HG03520 (cell line): ENCODE results near the gene SH3GL3.

Experiments used
- ATAC-seq: cut with Tn5 transposase; IDR thresholded peaks from one replicate; pipeline ENCODE4 v1.9.1; 2021; ENCODE audit warnings: mild to moderate bottlenecking, moderate library complexity; ENCODE audit not compliant: unreplicated experiment

The SH3GL3 gene

GRCh38 chr15:83462026-83462425, 14.9 kb downstream of the SH3GL3 start:
- ATAC-seq, result no peak

DNA sequence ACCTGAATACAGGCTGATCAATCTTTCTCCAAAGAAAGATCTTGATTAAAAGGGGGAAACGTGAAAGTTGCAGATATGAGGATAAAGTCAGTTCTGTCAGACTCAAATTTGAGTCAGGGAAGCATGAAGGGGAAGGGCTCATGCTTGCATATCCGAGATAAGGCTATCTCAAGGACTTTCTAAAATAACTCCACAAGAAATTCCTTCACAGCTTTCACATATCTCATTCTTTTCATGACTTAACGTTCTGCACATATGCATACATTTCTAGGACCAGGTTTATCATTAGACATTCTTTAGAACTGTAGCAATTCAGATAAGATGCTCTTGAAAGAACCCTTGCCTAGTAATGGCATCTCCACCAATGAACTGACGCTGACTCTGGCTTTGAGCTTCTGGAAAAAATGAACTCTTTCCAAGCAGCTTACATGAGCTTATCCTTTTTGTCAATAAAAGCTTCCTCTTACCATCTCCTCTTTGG, 15.9 kb downstream of the SH3GL3 start:
- no peak for ATAC-seq

DNA sequence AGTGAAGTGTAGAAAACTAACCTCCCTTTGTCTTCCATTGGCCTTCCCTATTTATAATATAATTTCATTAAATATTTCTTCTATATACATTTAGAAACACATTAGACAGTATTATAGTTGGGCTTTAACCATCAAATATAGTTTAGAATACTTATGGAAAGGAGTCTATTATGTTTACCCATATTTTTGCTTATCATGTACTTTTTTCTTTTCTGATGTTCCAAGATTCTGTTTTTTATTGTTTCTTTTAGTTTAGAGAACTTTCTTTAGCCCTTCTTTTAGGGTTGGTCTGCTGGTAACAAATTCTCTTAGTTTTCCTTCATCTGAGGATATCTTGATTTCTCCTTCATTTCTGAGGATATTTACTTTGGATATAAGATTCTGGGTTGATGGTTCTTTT, 23.7 kb downstream of the SH3GL3 start:
- ATAC-seq, result no peak

- no peak for ATAC-seq
Observed at GRCh38 chr15:83471307-83471866, 24.2 kb downstream of the SH3GL3 start.

- ATAC-seq, result no peak
Observed at GRCh38 chr15:83472151-83472550, 25.0 kb downstream of the SH3GL3 start.

- ATAC-seq, result no peak
Observed at GRCh38 chr15:83472797-83473196, 25.7 kb downstream of the SH3GL3 start.

- ATAC-seq, result no peak
Observed at GRCh38 chr15:83474578-83474977, 27.4 kb downstream of the SH3GL3 start.

DNA sequence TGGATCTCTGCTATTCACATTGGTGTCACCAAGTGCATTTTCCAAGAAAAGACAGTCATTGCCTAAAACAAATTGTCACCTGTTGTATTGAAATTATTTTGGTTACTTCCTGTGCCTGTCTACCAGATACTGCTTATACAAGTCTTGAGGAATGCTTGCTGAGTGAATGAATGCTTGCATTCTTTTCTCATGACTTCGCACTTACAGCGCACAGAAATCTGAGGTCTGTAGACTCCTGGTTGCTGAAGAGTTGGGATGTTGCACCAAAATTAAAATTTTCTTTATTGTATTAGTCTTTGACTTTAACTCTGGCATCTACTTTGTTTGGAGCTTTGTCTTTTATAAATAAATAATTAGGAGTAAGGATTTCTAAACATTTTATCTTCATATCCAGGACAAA, 28.4 kb downstream of the SH3GL3 start:
- no peak for ATAC-seq

GRCh38 chr15:83476066-83476465, 28.9 kb downstream of the SH3GL3 start:
- ATAC-seq, result no peak

- ATAC-seq, result no peak
Observed at GRCh38 chr15:83476708-83477107, 29.6 kb downstream of the SH3GL3 start.

GRCh38 chr15:83477172-83477807, 30.1 kb downstream of the SH3GL3 start:
- no peak for ATAC-seq

GRCh38 chr15:83477808-83478537, 30.8 kb downstream of the SH3GL3 start:
- ATAC-seq, result no peak

- ATAC-seq, result no peak
Observed at GRCh38 chr15:83483612-83484011, 36.5 kb downstream of the SH3GL3 start.

DNA sequence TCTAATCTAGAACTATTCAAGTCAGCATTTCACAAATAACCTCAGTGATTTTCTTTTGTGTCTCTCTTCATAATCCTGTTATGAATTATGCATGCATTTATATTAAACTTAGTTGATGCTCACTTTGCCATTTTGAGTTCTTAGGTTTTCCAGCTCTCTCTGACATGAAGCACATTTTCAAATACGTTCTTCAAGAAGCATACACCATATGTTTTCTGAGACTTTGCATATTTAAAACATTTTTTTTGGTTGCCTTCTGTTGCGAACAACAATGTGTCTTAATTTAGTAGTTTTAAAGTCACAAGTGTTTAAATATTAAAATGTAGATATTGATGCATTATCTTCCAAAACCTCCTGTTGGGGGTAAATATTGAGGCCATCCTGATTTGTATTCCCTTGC, 37.5 kb downstream of the SH3GL3 start:
- no peak for ATAC-seq

DNA sequence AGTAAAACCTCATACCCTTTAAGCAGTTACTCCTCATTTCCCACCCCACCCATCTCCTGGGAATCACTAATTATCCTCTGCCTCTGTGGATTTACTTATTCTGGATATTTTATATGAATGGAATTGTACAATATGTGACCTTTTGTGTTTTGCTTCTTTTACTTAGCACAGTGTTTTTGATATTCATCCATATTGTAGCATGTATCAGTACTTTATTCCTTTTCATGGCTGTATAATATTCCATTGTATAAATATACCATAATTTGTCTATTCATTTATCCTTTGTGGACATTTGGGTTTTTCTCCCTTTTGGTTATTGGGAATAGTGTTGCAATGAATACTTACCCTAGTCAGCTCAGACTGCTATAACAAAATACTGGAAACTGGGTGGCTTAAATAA, 39.2 kb downstream of the SH3GL3 start:
- ATAC-seq, result no peak

DNA sequence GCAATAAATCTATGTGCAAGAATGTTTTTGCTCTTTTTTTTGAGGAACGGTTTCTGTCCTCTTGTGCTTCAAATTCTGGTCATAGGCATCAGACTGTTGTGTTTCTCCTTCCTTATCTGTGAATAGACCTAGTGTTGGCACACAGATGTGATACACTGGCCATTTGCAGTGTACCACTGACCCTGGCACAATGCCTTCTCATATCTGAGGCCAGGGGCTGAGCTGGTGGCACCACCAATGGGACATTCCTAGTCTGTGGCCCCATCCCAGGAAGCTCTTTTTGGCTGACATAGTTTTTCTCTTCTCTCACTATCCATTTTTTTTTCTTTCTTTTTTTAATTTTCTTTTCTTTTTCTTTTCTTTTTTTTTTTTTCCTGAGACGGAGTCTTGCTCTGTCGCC, 40.4 kb downstream of the SH3GL3 start:
- ATAC-seq, result no peak

GRCh38 chr15:83489690-83490089, 42.5 kb downstream of the SH3GL3 start:
- no peak for ATAC-seq

DNA sequence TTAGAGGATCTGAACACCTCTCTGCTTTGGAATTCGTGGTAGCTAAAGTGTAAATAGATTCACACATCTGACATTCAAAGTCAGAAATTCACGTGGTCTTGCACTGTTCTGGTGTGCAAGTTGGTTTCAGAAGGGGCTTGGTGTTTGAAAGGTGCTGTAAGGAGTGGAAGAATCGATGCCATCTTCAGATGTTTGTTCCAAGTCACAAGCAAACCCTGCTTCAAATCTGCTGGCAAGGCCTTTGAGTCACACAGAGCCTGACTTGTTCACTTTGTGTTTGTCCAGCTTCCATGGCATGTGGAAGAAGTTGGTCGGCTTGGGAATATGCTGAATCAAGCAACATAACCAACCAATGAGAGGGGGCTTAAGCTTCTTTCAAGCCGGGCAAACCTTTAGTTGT, 44.3 kb downstream of the SH3GL3 start:
- ATAC-seq, result no peak

DNA sequence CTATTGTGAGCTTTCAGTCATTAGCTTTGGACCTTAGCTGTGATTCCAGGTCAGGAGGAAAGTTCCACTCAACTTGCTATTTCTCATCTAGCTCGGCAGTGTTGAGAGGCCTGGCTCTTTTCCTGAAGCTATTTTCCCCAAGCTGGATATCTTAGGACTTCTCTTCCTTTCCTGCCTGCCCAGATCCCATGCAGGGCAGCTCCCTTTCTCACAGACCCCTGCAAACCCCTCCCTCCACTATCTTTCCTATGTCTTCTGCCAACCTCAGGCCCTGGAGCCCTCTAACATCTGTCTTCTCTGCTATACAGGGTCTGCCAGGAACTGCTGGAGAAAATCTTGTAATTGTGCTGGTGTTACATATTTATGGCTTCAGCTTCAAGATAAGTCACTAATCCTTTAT, 49.6 kb downstream of the SH3GL3 start:
- no peak for ATAC-seq

DNA sequence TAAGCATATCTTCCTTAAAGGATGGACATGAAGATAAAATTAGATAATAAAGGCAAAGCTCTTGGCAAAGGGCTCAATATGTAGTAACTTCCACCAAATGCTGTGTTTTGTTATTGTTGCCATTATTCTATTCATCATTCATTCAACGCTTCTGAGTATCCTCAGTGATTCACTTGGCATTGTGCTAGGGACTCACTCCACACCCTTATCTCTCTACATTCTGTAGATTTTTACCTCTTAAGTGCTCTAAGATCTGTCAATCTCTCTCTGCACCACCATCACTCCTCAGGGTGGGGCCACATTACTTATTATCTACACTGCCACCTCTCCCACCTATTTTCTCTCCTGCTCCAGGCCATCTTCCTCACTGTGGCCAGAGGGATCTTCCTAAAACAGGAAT, 51.2 kb downstream of the SH3GL3 start:
- ATAC-seq, result no peak

GRCh38 chr15:83498801-83499200, 51.7 kb downstream of the SH3GL3 start:
- ATAC-seq, result no peak

DNA sequence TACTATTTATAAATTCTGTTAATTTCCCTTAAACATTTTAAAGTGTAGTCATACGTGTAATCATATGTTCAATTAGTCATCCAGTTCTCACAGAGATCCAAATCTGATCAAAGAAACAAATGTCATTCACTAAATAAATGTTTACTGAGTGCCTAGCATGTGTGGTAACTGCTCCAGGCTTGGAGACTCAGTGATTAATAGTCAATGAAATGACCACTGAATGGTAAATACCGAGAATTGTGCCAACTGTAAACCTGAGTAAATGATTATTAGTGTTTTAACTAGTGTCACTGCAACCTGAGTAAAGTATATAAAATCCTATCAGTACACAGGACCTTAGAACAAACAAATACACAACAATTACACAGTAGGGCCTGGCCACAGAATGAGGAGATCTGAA, 52.3 kb downstream of the SH3GL3 start:
- ATAC-seq, result no peak
